Measurements from ENCODE around the gene CLCN4.
A peak's percentile ranks its signal among the peaks of the same experiment; 100 is the strongest.

CLCN4 gene

GRCh38 chrX:10155137-10155536 lies 1.6 kb upstream of the CLCN4 start:
- no peak for TF ChIP-seq CTCF (IDR thresholded peaks at IDR 0.05)
- Histone ChIP-seq H3K79me2 (peaks cover 11% of the 10 kb centered on the region), H3K27ac (no peak overlapping the region), H3K36me3 (ENCODE audit: control insufficient read depth, insufficient read depth, low read length) (no peaks in the 10 kb centered on the region), H3K4me3 (ENCODE audit: low read depth, low read length) (no peak overlapping the region), H3K9me3 (ENCODE audit: control insufficient read depth, low read length) (no peaks in the 10 kb centered on the region), H3K4me2 (ENCODE audit: low read length) (no peak overlapping the region), H2AFZ (no peak overlapping the region), H3K27me3 (ENCODE audit: control insufficient read depth, insufficient read depth, low read length) (no peaks in the 10 kb centered on the region), H3K9ac (no peak overlapping the region), H3K4me1 (no peaks in the 10 kb centered on the region)

- H3K4me2 ChIP-seq (ENCODE audit: low read length): peak overlapping the region; percentile 77
- H3K27me3 ChIP-seq (ENCODE audit: control insufficient read depth, insufficient read depth, low read length): no peaks in the 10 kb centered on the region
- peaks cover 17% of the 10 kb centered on the region for H3K79me2 ChIP-seq
- H3K27ac ChIP-seq: peak overlapping the region; percentile 95
- TF ChIP-seq CTCF (IDR thresholded peaks at IDR 0.05): no peak
- H2AFZ ChIP-seq: peak overlapping the region; percentile 79
- H3K36me3 ChIP-seq (ENCODE audit: control insufficient read depth, insufficient read depth, low read length): no peaks in the 10 kb centered on the region
- H3K4me1 ChIP-seq: no peaks in the 10 kb centered on the region
- H3K4me3 ChIP-seq (ENCODE audit: low read depth, low read length): peak overlapping the region; percentile 66
- no peaks in the 10 kb centered on the region for H3K9me3 ChIP-seq (ENCODE audit: control insufficient read depth, low read length)
- H3K9ac ChIP-seq: no peak overlapping the region
Measured at GRCh38 chrX:10157032-10157341, 212 bp downstream of the CLCN4 start.

DNA sequence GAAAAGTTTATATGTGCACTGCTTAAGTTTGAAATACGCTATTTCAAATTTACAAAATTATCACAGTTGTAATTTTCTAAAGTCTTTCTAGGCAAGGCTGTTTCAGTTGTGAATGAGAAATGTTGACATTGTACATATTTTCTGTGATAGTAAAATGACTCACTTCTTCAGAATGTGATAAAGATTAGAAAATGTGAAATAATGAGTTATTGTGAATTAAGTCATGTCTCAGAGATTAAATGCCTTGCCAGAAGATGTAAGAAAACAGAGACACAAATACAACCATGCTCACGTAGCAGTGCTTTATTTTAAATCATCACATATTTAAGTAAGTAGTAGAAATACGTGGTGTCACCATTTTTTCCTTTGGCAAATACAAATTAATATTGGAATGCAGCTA lies 768 bp downstream of the CLCN4 start:
- Histone ChIP-seq H3K9me3 (ENCODE audit: control insufficient read depth, low read length) (no peaks in the 10 kb centered on the region), H3K27me3 (ENCODE audit: control insufficient read depth, insufficient read depth, low read length) (no peaks in the 10 kb centered on the region), H3K4me1 (no peaks in the 10 kb centered on the region), H3K36me3 (ENCODE audit: control insufficient read depth, insufficient read depth, low read length) (no peaks in the 10 kb centered on the region), H2AFZ (peak overlapping the region; percentile 79), H3K4me3 (ENCODE audit: low read depth, low read length) (peak overlapping the region; percentile 66), H3K4me2 (ENCODE audit: low read length) (peak overlapping the region; percentile 77), H3K79me2 (peaks cover 22% of the 10 kb centered on the region), H3K27ac (peak overlapping the region; percentile 95), H3K9ac (no peak overlapping the region)
- no peak for TF ChIP-seq CTCF (IDR thresholded peaks at IDR 0.05)

- Histone ChIP-seq H2AFZ (no peak overlapping the region), H3K27ac (peak overlapping the region; percentile 95), H3K9me3 (ENCODE audit: control insufficient read depth, low read length) (no peaks in the 10 kb centered on the region), H3K4me2 (ENCODE audit: low read length) (no peak overlapping the region), H3K9ac (no peak overlapping the region), H3K79me2 (peaks cover 24% of the 10 kb centered on the region), H3K4me3 (ENCODE audit: low read depth, low read length) (no peak overlapping the region), H3K4me1 (no peaks in the 10 kb centered on the region), H3K27me3 (ENCODE audit: control insufficient read depth, insufficient read depth, low read length) (no peaks in the 10 kb centered on the region), H3K36me3 (ENCODE audit: control insufficient read depth, insufficient read depth, low read length) (no peaks in the 10 kb centered on the region)
- no peak for TF ChIP-seq CTCF (IDR thresholded peaks at IDR 0.05)
Measured at GRCh38 chrX:10158279-10159144, 1.7 kb downstream of the CLCN4 start.

DNA sequence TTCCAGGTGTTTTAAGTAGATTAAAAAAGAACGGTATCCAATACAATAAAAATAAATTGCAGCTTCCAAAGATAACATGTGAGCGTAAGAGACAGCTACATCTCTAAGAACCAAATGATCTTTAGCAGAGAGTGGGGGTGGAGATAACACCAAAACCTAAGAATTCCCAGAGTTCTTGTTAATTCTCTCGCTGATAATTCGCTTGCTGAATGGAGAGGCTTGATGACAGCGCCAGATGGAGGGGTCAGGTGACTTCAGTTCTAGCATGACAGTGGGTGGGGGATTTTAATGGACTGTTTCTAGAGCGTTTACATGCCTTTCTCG lies 2.3 kb downstream of the CLCN4 start:
- Histone ChIP-seq H3K4me3 (ENCODE audit: low read depth, low read length) (no peak overlapping the region), H3K4me2 (ENCODE audit: low read length) (no peak overlapping the region), H3K27ac (no peak overlapping the region), H3K9me3 (ENCODE audit: control insufficient read depth, low read length) (no peaks in the 10 kb centered on the region), H3K79me2 (peaks cover 24% of the 10 kb centered on the region), H3K4me1 (no peaks in the 10 kb centered on the region), H3K9ac (no peak overlapping the region), H3K27me3 (ENCODE audit: control insufficient read depth, insufficient read depth, low read length) (no peaks in the 10 kb centered on the region), H2AFZ (no peak overlapping the region), H3K36me3 (ENCODE audit: control insufficient read depth, insufficient read depth, low read length) (no peaks in the 10 kb centered on the region)
- no peak for TF ChIP-seq CTCF (IDR thresholded peaks at IDR 0.05)

All from parathyroid adenoma (tissue), 2 donors.